Neural cell (in vitro differentiated cells): ENCODE measurements around the gene RTP1. TPM values are rescaled to one million over a fixed set of nuclear protein-coding genes. Genes with fewer than 3 reads are reported as not detected.

Source experiments
- H2AFZ ChIP-seq: fragments of 200-600, 300-800 bp; sonication (generic), shearing (Covaris generic); 2 replicates; pipeline ENCODE4 v1.6.0; 2014; ENCODE audit warnings: low read depth, mild to moderate bottlenecking, antibody characterized with exemption, low read length, moderate library complexity
- H3F3A ChIP-seq: fragments of 200-600 bp; shearing (Covaris generic); 2 replicates; pipeline ENCODE4 v1.6.1; 2016; ENCODE audit warnings: mild to moderate bottlenecking, moderate library complexity, mixed read lengths, antibody characterized with exemption, low read length; ENCODE audit not compliant: insufficient read depth, poor library complexity, severe bottlenecking
- H3K27ac ChIP-seq: fragments of 200-600, 300-800 bp; sonication (generic), shearing (Covaris generic); 2 replicates; pipeline ENCODE4 v1.5.1; 2014; ENCODE audit warnings: mild to moderate bottlenecking, low read length, moderate library complexity
- H3K27me3 ChIP-seq: fragments of 300-800, 200-600 bp; sonication (generic), shearing (Covaris generic); 2 replicates; pipeline ENCODE4 v1.6.0; 2014; ENCODE audit warnings: mild to moderate bottlenecking, low read depth, low read length, moderate library complexity; ENCODE audit not compliant: insufficient read depth
- H3K36me3 ChIP-seq: fragments of 300-800, 200-600 bp; sonication (generic), shearing (Covaris generic); 2 replicates; pipeline ENCODE4 v1.5.1; 2014; ENCODE audit warnings: mild to moderate bottlenecking, antibody characterized with exemption, low read length, moderate library complexity; ENCODE audit not compliant: insufficient read depth
- H3K4me2 ChIP-seq: fragments of 300-800, 200-600 bp; sonication (generic), shearing (Covaris generic); 2 replicates; pipeline ENCODE4 v1.6.0; 2014; ENCODE audit warnings: mild to moderate bottlenecking, low read length
- H3K4me3 ChIP-seq: fragments of 300-800, 200-600 bp; sonication (generic), shearing (Covaris generic); 2 replicates; pipeline ENCODE4 v1.5.1; 2014; ENCODE audit warnings: mild to moderate bottlenecking, low read length, moderate library complexity
- H3K79me2 ChIP-seq: fragments of 200-600 bp; shearing (Covaris generic); replicated peaks from 2 replicates; pipeline ENCODE4 v1.6.0; 2014; ENCODE audit warnings: mild to moderate bottlenecking, low read length, moderate library complexity; ENCODE audit not compliant: insufficient read depth
- H3K9ac ChIP-seq: fragments of 300-800, 200-600 bp; sonication (generic), shearing (Covaris generic); 2 replicates; pipeline ENCODE4 v1.6.1; 2016; ENCODE audit warnings: mild to moderate bottlenecking, low read length, mixed read lengths
- H3K9me2 ChIP-seq: fragments of 200-600 bp; shearing (Covaris generic); 2 replicates; pipeline ENCODE4 v1.6.1; 2016; ENCODE audit warnings: mild to moderate bottlenecking, low read length, mixed read lengths; ENCODE audit not compliant: insufficient read depth
- H3K9me3 ChIP-seq: fragments of 200-600, 300-800 bp; sonication (generic), shearing (Covaris generic); 2 replicates; pipeline ENCODE4 v1.6.1; 2016; ENCODE audit warnings: mild to moderate bottlenecking, mixed run types, low read length, moderate library complexity, mixed read lengths
- H4K20me1 ChIP-seq: fragments of 200-600 bp; shearing (Covaris generic); 2 replicates; pipeline ENCODE4 v1.6.1; 2016; ENCODE audit warnings: mild to moderate bottlenecking, mixed run types; ENCODE audit not compliant: insufficient read depth
- EP300 ChIP-seq: fragments of 450-650 bp; conservative IDR thresholded peaks from 2 replicates; pipeline ENCODE4 v1.6.1; 2014; ENCODE audit warnings: antibody characterized with exemption, mild to moderate bottlenecking, moderate library complexity; ENCODE audit not compliant: poor library complexity, severe bottlenecking
- EZH2 ChIP-seq: fragments of 200-600, 300-800 bp; shearing (Covaris generic), sonication (generic); IDR thresholded peaks from 2 replicates; pipeline ENCODE4 v1.6.1; 2014; ENCODE audit warnings: antibody characterized with exemption, low read length, borderline replicate concordance, mild to moderate bottlenecking; ENCODE audit not compliant: insufficient read depth, poor library complexity, severe bottlenecking
- MXI1 ChIP-seq: fragments of 450-650 bp; conservative IDR thresholded peaks from 2 replicates; pipeline ENCODE4 v1.6.1; 2014; ENCODE audit warnings: antibody characterized with exemption, mild to moderate bottlenecking; ENCODE audit not compliant: poor library complexity, severe bottlenecking
- POLR2AphosphoS5 ChIP-seq: IDR thresholded peaks from 2 replicates; pipeline ENCODE4 v1.6.1; 2012
- RAD21 ChIP-seq: fragments of 450-650 bp; conservative IDR thresholded peaks from 2 replicates; pipeline ENCODE4 v1.6.1; 2014; ENCODE audit warnings: antibody characterized with exemption, mild to moderate bottlenecking, moderate library complexity
- SMC3 ChIP-seq: fragments of 450-650 bp; conservative IDR thresholded peaks from 2 replicates; pipeline ENCODE4 v1.6.1; 2014; ENCODE audit warnings: antibody characterized with exemption, mild to moderate bottlenecking, moderate library complexity; ENCODE audit not compliant: poor library complexity
- TAF1 ChIP-seq: IDR thresholded peaks from 2 replicates; pipeline ENCODE4 v1.6.1; 2012; ENCODE audit warnings: low read depth
- polyA plus RNA-seq: library from polyadenylated mRNA; depleted of rRNA; stranded (reverse); fragments of >200 nt; gene quantifications from 2 replicates; pipeline ENCODE4 v1.2.3, GENCODE V29; 2014
- TF ChIP-seq, protein P1 (sequence below): fragments of 450-650 bp; IDR thresholded peaks from 2 replicates; pipeline ENCODE4 v1.5.1; 2014; ENCODE audit warnings: antibody characterized with exemption, mild to moderate bottlenecking, moderate library complexity; ENCODE audit not compliant: poor library complexity, severe bottlenecking
- TF ChIP-seq, protein P2 (sequence below): IDR thresholded peaks from 2 replicates; pipeline ENCODE4 v1.6.1; 2012; ENCODE audit warnings: borderline replicate concordance

The RTP1 gene
- polyA plus RNA-seq, 1 donor from 2014 or later = 2.0 TPM

DNA sequence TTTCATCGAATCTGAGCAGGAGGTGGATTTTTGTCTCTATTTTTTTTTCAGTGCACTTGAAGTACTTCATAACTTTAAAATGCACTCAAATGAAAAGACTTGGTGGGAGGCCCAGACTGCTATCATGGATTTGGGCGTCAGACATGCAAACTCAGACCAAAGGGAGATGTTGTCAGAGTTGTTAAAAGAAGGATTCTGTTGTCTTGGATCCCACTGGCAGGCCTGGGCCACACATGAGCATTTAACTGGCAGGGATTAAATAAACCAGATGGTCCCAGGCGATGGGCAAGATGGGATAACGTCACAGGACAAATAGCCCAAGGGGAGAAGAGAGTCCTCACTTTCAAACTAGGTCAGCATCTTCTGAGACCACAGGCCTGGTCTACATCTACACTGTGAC lies 15.4 kb downstream of the RTP1 start:
- no peaks in the 10 kb centered on the region for H3K27me3 ChIP-seq
- no peaks in the 10 kb centered on the region for H3K9me2 ChIP-seq
- H3K4me3 ChIP-seq = no peak overlapping the region
- no peaks in the 10 kb centered on the region for H3F3A ChIP-seq
- H3K27ac ChIP-seq = no peak overlapping the region
- no peak overlapping the region for H2AFZ ChIP-seq
- no peaks in the 10 kb centered on the region for H3K79me2 ChIP-seq
- H3K9ac ChIP-seq = no peak overlapping the region
- H4K20me1 ChIP-seq = no peaks in the 10 kb centered on the region
- H3K9me3 ChIP-seq = no peaks in the 10 kb centered on the region
- no peak overlapping the region for H3K4me2 ChIP-seq
- TF ChIP-seq MXI1 = no peak
- no peak for TF ChIP-seq POLR2AphosphoS5
- TF ChIP-seq, protein P1, sequence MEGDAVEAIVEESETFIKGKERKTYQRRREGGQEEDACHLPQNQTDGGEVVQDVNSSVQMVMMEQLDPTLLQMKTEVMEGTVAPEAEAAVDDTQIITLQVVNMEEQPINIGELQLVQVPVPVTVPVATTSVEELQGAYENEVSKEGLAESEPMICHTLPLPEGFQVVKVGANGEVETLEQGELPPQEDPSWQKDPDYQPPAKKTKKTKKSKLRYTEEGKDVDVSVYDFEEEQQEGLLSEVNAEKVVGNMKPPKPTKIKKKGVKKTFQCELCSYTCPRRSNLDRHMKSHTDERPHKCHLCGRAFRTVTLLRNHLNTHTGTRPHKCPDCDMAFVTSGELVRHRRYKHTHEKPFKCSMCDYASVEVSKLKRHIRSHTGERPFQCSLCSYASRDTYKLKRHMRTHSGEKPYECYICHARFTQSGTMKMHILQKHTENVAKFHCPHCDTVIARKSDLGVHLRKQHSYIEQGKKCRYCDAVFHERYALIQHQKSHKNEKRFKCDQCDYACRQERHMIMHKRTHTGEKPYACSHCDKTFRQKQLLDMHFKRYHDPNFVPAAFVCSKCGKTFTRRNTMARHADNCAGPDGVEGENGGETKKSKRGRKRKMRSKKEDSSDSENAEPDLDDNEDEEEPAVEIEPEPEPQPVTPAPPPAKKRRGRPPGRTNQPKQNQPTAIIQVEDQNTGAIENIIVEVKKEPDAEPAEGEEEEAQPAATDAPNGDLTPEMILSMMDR = no peak
- no peak for TF ChIP-seq RAD21
- TF ChIP-seq SMC3 = no peak
- H3K36me3 ChIP-seq = no peaks in the 10 kb centered on the region

DNA sequence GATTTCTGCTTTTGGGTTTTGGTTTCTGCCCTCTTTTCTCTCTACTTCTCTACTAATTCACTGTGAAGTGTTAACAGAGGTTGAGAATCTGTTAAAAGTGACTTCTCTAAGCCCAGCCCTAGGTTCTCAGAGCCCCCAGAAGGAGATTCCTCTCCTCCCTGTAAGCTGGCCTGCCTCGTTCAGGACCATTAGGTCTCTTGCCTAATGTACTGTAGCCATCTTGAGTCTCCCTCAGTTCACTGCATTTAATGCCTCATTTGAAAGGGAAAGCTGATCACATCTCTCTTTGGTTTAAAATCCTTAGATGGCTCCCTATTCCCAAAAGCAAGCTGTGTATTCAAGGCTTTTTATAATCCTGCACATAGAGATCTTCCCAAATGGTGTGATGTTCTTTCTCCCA lies 16.3 kb downstream of the RTP1 start:
- Histone ChIP-seq H3K4me2 (no peak overlapping the region), H3K36me3 (no peaks in the 10 kb centered on the region), H3K79me2 (no peaks in the 10 kb centered on the region), H3K9ac (no peak overlapping the region), H3F3A (no peaks in the 10 kb centered on the region), H3K9me2 (no peaks in the 10 kb centered on the region), H3K4me3 (no peak overlapping the region), H3K27ac (no peak overlapping the region), H3K9me3 (no peaks in the 10 kb centered on the region), H3K27me3 (no peaks in the 10 kb centered on the region), H4K20me1 (no peaks in the 10 kb centered on the region), H2AFZ (no peak overlapping the region)
- TF ChIP-seq EZH2 (no peak), TAF1 (no peak), POLR2AphosphoS5 (no peak), MXI1 (no peak), RAD21 (no peak), EP300 (no peak), SMC3 (no peak)
- TF ChIP-seq, protein P1 = no peak
- TF ChIP-seq, protein P2, sequence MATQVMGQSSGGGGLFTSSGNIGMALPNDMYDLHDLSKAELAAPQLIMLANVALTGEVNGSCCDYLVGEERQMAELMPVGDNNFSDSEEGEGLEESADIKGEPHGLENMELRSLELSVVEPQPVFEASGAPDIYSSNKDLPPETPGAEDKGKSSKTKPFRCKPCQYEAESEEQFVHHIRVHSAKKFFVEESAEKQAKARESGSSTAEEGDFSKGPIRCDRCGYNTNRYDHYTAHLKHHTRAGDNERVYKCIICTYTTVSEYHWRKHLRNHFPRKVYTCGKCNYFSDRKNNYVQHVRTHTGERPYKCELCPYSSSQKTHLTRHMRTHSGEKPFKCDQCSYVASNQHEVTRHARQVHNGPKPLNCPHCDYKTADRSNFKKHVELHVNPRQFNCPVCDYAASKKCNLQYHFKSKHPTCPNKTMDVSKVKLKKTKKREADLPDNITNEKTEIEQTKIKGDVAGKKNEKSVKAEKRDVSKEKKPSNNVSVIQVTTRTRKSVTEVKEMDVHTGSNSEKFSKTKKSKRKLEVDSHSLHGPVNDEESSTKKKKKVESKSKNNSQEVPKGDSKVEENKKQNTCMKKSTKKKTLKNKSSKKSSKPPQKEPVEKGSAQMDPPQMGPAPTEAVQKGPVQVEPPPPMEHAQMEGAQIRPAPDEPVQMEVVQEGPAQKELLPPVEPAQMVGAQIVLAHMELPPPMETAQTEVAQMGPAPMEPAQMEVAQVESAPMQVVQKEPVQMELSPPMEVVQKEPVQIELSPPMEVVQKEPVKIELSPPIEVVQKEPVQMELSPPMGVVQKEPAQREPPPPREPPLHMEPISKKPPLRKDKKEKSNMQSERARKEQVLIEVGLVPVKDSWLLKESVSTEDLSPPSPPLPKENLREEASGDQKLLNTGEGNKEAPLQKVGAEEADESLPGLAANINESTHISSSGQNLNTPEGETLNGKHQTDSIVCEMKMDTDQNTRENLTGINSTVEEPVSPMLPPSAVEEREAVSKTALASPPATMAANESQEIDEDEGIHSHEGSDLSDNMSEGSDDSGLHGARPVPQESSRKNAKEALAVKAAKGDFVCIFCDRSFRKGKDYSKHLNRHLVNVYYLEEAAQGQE = no peak
